Fibroblast of skin of back (primary cell): Measurements from ENCODE around the gene ZNF32.
"Not testable (repeated sequence)": the region's sequence is repeated elsewhere in the genome, so short reads cannot be mapped to it uniquely, and the experiment has no call there.

Experiments
- DNase-seq: peaks from one replicate; pipeline ENCODE4 v3.0.0-alpha.2; 2013

The ZNF32 gene

GRCh38 chr10:43627942-43628341 lies 20.7 kb downstream of the ZNF32 start:
- no peak for DNase-seq

DNA sequence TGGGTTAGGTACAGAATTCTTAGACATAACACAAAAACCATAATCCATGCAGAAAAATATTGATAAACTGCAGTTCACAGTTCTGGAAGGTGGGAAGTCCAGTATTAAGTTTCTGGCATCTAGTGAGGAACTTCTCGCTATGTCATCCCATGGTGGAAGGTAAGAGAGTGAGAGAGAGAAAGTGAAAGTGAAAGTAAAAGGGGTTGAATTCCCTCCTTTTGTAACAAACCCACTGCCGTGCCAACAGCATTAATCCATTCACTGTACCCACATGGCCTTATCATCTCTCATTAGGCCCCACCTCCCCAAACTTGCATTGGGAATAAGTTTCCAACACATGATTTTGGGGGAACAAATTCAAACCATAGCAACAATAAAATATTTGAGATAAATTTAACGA lies 25.3 kb downstream of the ZNF32 start:
- DNase-seq: peak; percentile 15

- DNase-seq: no peak
Observed at GRCh38 chr10:43622038-43622437, 26.6 kb downstream of the ZNF32 start.

- no peak for DNase-seq
Observed at GRCh38 chr10:43619368-43619767, 29.3 kb downstream of the ZNF32 start.

GRCh38 chr10:43616697-43617370 lies 31.8 kb downstream of the ZNF32 start:
- no peak for DNase-seq

- peak; percentile 68 for DNase-seq
Observed at GRCh38 chr10:43610636-43611035, 38.0 kb downstream of the ZNF32 start.

DNA sequence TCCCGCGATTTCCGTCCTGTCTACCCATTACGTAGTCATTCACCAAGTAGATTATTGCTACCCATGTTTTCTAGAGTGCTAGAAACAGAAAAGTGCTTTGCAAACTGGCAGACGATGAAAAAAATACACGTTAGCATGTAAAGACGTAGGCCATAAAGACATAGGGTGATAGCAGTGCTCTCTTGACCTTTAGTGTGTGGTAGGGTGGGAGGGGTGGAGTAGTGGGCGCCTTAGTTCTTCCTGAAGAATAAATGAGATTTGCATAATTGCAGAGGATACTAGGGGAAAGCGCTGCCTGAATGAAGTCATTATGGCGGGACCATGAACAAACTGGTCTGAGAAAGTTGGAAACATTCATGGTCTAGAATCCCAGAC lies 41.5 kb downstream of the ZNF32 start:
- no peak for DNase-seq

DNA sequence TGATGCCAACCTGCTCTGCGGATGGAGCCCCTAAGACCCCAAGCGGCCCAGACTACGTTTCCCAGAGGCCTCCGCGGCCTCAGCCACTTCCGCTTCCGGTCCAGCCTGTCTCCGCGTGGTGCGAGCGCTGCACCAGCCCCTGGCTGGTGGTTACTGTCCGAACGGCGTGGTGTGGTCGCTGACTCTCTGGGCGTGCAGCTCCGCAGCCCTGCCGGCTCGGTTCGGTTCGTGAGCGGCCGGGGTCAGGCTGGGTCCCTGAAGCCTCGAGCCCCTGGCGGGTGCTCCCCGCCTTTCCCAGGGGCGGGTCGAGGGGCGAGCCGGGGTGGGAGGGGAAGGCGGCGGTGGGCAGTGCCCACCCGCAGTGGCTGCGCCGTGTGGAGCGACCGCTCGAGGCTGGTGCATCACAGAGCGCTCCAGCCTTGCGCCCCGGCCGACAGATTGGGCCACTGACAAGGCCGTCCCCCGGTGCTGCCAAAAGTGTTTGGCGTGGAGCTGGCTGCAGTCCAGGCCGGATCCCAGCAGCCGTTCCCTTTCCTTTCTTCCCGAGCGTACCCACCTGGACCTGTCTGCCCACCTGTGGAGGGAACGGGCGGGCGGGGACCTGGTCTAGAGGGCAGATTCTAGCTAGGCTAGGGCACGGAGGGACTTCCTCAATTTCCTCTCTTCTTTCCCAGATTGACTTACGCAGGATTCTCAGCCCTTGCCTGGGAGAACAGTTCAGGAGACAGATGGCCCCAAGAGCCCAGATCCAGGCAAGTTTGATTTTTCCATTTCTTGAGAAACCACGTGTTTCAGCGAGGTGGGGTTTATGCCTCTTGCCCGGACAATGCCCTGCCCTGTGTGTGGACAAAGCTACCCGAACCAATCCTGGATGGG lies 42.1 kb downstream of the ZNF32 start, which contains the start of gene ZNF485:
Gene ZNF485 (plus strand): TSS at position 116 of the 876 bp plus-strand sequence. CDS start 613 bp downstream, at position 729.
- DNase-seq: peak; percentile 72

- DNase-seq: no peak
Observed at GRCh38 chr10:43605850-43606322, 42.8 kb downstream of the ZNF32 start.

- DNase-seq: not testable (repeated sequence)
Observed at GRCh38 chr10:43601576-43601975, 47.1 kb downstream of the ZNF32 start.

GRCh38 chr10:43599333-43599732 lies 49.3 kb downstream of the ZNF32 start:
- no peak for DNase-seq

- DNase-seq: peak; percentile 26
Observed at GRCh38 chr10:43598446-43598845, 50.2 kb downstream of the ZNF32 start.

- no peak for DNase-seq
Observed at GRCh38 chr10:43596546-43596945, 52.1 kb downstream of the ZNF32 start.

DNA sequence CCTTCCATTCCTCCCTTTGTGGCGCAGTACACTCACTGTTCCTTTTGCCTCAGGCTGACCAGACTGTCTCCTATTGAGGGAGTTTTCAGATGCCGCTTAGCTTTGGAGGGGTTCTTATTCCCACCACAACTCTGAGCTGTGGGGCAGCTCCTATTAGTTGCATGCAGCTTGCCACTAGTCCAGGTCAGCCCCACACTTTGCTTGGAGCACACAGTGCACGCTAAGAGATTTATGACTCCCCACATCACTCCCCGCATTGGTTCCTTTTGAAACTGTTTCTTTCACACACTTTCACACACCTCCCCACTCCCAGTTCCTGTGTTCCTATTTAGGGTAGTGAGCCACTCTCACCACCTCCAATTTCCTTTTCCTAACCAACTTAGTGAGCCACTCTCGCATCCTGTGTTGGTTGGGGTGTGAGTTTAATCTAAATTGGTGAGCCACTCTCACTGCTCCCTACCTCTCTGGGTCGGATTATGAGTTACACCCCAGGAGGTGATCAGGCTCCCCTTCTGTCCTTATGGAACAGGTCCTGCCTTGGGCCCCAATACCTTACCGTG lies 52.9 kb downstream of the ZNF32 start:
- no peak for DNase-seq

DNA sequence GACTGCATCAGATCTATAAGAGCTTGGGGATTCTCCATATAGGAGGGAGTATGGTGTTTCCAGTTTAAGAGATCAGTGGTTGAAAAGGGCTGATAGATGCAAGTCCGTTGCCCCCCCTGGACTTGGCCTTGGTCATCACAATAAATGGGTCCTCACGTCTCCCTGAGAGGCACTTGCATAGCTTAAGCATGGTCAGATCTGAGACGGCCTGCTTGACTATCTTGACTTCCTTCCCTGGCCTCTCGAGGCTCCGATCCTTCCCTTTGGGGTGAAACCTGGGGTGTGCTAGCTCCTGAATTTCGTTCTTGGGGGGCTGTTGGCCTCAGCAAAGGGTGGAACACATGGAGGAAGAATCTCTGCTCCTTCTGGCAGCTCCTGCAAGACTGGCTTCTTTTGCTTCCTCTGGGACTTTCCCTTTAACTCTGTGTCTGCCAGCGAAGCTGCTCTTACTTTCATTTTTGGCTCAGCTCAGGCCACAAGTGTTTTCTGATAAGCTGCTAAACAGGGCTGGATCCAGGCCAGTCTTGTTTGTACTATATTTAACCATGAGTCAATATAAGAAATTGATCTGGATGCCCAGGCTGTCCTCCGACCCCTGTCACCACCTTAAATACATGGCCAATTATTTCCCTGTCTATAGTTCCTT lies 53.6 kb downstream of the ZNF32 start:
- DNase-seq: peak; percentile 18
